Activated CD4-positive, alpha-beta T cell treated with anti-CD3 and anti-CD28 coated beads, Interleukin-2, Interleukin-6, amounts not matched to agents 100 ng/mL and 50 ng/mL, durations not matched to agents 16 hours and 8 hours (primary cell): ENCODE results near the gene PAK1.
"Not testable (repeated sequence)": the region's sequence is repeated elsewhere in the genome, so short reads cannot be mapped to it uniquely, and the experiment has no call there.

Experiments
- DNase-seq: peaks from one replicate; pipeline ENCODE4 v3.0.0-alpha.2; 2020

Gene PAK1

DNA sequence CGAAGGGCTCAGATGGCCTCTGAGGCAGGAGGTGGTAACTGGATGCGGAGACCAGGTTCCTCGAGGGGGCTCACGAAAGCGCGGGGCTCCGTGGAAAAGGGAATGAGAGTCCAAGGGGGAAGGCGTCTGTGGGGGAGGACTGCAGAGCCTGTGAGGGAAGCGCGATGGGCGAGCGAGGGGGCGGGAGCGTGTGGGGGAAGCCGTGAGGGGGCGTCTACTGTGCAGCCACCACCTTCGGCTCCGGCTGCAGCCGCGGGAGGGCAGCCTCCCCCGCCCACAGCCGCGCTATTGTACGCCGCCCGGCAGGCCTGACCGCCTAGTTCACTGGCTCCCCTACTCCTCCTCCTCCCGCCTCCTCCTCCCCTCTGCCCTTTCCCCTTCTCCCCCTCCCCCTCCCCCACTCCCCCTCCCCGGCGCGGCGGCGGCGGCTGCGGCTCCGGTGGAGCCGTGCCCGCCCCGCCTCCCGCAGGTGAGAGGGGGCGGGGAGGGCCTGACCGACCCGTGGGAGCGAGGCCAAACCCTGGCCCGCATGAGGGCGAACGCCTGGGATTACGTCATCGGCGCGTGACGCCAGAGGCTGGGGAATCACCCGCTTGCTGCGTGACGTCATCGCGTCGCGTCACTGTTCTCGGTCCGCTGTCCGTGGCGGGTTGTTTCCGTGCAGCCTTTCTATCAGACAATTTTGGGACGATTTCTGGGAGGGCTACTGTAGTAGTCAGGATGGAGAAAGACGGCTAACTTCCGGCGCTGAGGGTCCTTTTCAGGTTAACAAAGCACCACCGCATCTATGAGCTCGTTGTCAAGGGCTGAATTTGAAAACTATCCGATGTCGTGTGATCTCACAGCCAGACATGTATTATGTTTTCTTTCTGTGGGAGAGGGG, at the start of gene PAK1:
PAK1 (minus strand) TSS at position 294 of the 883 bp plus-strand sequence. CDS start 81,574 bp downstream, outside the sequence.
- DNase-seq: peak; percentile 75

DNA sequence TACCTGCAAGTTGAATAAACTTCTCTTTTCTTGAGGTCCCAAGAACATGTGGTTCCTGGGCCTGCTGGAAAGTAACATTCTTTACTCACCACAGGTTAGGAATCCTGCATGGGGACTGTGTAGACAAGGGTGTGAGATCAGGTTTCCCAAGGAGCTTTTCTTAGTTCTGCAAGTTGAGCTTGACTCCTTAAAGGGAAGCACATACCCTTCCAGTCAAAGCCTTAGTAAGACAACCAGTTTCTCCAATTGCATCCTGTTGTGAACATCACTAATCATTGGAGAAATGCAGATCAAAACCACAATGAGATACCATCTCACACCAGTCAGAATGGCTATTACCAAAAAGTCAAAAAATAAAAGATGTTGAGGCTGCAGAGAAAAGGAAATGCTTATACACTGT, 48.3 kb upstream of the PAK1 start:
- DNase-seq: no peak

DNA sequence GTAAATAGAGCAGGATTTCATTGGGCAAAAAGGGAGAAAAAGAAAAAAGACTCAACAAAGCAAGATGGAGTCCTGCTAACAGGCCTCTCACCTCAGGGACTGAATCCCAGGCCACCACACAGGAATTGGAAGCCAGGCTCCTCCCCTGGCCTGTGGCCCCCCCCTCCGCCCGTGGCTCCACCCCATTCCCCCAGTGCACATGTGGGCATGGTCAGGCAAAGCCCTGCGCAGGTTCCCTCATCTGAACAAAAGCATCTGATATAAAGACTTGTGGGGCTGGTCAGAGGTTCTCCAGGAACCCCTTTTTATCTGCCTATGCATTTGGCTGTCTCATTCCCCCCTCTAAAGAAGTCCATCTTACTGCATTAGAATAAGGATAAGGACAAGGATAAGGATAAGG, 46.0 kb upstream of the PAK1 start:
- no peak for DNase-seq

DNA sequence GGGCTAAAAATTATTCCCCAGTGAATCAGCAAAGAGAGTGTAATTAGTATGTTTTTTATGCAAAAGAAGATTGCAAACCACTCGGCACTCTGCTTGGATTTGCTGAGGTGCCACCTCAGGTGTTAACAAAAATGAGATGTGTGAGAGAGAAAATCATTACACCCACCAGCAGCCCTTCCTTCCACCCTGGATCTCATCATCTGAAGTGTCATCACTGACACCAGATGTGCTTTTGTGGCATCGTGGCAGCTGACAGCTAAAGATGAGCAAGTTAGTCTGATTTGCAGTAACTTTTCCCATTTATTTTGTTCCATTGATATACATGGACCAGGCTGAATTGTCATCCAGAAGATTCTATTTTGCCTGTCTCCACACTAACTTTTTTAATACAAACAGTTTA, 44.6 kb upstream of the PAK1 start:
- DNase-seq: no peak

DNA sequence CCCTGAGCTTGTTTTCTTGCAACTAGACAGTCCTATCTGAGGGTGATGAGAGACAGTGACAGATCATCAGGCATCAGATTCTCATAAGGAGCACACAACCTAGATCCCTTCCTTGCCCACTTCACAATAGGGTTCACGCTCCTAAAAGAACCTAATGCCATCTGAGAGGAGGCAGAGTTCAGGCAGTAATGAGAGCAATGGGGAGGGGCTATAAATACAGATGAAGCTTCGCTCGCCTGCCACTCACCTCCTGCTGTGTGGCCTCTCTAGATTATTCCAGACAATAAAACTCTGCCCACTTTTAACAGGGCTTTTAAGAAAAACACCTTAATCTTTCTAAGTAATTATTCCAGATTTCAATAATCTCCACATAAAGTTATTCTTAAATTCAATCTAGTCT, 43.9 kb upstream of the PAK1 start:
- no peak for DNase-seq

DNA sequence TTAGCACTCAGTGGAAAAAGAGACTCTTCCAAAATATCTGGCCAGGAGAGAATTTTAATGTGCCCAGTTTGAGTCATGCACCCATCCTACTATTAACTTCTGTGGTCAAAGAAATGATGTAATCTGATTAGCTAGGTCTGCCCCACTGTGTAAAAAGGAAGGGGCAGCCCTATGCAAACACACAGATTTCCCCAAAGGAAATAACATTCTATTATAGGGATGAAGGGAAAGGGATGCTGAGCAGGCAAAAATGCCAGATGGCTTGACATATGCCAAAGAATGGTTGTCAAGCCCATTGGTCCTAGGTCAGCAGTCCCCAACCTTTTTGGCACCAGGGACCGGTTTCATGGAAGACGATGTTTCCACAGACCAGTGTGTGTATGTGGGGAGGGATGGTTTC, 43.3 kb upstream of the PAK1 start:
- no peak for DNase-seq

DNA sequence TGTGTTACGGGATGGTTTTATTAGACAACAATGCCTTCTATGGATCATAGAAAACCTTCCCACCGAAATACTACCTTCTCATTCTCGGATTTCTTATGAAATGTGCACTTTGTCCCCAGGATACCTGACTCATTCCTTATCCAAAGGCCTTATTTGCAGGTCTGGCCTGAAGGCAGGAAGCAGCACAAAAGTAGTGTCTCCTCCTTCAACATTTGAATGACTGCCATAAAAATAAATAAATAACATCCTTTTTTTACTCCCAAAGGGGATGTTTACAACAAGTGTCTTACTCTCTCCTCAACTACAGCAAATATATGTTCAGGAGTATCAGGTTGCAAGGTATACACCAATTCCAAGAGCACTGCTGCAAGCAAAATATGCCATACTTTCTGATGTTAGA, 41.6 kb upstream of the PAK1 start:
- DNase-seq: no peak

DNA sequence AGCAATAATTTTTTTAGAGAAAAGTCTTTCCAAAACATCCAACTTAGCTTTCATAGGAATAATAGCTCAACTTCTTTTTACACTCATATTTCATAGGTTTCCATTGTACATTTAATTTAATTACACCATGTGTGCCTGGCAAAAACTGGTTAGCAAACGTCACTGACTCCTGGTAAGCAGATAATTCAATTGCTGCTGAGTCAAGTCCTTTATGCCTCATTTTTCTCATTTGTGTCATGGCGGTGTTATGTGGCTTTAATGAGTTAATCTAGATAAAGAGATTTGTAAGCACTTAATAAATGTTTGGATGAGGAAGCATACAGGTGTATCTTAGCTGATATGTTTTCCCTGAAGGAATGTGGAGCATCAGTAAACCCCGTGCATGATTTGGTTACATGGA, 41.2 kb upstream of the PAK1 start:
- DNase-seq: no peak

DNA sequence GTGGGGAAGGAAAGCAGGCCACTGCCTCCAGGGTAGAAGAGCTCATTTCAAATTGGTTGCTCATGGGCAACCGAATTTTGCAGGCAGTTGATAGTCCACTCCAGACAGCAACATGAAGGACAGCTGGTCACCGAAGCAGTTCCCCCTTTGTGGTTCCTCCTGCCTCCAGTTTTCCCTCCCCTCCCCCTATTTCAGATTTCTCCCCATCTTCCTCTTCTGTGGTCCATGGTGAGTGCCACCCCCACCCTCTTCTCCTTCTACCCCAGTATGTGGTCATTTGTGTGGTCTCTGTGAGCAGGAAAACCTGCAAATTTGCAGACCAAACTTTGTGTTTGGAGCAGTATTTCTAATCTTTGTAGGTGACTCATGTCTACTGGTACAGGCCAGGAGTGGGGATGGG, 38.2 kb upstream of the PAK1 start:
- no peak for DNase-seq

DNA sequence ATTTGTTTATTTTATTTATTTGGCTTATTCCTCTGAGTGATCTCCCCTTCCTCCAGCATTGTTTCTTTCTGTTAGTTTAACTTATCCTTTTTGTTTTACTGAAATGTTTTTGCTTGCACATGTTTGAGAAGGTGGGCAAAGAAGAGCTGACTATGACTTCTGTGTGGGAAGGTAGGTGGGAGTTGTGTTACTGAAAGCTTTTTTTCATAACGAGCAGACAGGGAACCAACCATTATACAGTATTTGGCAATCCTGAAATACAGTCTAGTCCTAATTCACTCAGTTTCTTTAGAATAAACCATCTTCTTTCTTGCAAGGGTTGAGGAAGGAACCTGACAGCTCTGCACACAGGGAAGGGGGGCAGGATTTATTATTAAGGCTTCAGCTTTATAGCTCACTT, 37.0 kb upstream of the PAK1 start:
- no peak for DNase-seq

DNA sequence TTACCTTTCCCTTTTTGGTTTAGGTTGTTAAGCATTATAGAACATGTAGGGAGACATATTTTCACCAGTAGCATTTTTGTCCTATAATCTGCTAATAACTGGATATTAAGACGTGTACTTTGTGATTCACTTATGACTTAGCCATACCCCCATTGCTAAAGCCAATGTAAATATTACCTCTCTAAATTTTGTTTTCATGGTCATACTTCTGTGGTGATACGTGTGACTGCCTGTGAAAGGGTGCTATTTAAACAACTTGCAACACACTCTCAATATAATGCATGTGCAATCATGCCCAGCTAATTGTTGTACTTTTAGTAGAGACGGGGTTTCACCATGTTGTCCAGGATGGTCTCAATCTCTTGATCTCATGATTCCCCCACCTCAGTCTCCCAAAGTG, 36.2 kb upstream of the PAK1 start:
- DNase-seq: no peak

DNA sequence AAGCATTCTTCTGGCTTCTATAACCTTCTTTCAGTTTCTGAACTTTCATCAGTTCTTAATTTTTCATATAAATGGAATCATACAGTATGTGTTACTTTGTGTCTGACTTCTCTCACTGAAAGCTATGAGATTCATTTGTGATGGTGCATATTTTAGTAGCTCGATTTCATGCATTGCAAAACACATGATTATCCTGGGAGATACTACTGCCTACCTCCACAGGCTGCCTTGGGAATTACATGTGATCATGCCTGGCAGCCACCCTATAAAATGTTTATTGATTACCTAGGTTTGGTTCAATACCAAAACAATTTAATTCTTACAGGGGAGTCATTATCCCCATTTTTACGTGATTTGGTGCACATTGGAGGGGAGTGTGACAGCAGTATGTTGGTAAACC, 34.1 kb upstream of the PAK1 start:
- DNase-seq: no peak

DNA sequence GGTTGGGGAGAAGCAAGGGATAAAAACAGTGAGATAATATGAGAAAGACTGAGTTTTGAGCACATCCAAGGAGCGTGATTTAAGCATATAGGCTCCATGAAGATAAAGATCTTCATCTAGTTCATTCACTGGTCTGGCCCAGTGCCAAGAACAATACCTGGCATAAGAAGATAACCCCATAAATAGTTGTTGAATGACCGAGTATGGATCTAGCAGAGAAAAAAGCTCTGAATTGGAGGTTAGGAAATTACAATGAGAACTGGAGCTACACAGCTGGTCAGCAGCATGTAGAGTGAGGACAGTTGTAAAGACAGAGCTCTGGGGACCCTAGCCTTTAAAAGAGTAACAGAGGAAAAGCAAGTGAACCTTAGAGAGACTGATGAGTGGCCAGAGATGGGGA, 33.0 kb upstream of the PAK1 start:
- DNase-seq: no peak

DNA sequence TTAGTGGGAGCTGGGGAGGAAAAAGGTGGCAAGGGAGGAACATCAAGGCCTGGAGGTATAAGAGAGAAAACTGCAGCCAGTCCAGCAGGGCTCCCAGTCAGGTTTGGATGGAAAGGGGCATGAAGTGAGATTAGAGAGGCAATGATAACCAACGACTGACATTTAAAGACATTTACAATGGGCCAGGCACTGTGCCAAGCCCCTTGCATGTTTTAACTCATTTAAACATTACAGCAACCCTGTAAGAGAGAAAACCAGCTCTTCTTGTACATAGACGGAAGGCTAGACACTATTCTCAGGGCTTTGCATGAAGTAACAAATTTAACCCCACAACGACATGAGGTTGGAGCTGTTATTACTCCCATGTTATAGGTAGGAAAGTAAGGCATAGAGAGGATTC, 32.1 kb upstream of the PAK1 start:
- DNase-seq: no peak

DNA sequence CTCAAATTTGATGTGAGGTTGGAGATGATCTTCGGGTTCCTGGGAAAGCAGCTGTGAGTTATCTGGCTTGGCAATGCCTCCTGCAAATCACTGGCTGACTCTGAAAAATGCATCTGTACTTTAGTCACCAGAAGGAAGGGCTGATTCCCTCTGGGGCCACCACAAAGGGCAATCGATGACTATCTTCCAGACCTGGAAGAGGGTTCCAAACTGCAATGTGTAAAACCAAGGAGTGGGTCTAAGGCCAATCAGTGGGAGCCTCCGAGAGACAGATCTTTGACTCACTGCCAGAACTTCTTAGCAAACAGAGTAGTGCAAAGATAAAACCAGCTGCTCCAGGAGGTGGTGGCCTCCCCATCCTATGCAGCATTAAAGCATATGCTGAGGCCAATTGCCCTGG, 29.1 kb upstream of the PAK1 start:
- no peak for DNase-seq

DNA sequence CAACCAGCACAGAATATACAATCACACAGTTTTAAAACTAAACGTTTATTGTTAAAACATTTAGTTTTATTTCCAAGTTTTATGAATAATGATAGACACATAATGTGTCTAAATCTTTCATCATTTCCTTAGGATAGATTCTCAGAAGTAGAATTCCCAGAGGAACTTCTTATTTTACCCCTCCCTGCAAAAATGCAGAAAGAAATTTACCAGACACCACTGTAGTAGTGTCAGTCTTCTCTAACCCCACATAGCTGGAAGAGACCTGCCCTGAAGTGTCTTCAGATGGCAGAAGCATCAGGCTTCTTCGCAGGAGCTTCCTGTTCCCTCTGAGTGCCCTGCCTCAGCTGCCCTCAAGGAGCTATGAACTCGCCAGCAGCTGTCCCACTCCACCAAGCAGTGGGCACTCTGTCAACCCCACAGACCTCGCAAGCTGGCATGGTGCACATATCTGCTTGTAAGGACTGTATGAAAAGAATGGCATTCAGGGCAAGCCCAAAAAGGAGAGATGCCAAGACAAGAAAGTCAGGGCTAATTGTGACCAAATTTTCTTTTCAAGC, 28.5 kb upstream of the PAK1 start:
- DNase-seq: no peak

DNA sequence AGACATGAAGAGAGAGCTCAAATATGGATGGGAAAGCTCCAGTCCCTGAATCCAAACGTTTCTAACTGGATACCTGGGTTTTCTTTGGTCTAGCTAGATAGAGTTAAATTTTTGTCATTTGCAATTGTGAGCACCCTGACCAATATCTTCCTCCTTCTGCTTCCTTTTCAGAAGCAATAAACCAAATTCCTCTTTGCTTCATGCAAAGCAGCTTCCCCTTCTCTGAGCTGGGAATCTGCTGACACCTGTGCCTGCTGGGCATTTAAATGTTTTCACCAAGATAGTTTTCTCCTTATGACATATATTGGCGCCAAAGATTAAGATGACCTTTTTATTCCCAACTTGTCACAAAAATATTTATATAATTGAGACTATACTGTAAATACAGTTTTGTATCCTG, 27.9 kb upstream of the PAK1 start:
- DNase-seq: no peak

DNA sequence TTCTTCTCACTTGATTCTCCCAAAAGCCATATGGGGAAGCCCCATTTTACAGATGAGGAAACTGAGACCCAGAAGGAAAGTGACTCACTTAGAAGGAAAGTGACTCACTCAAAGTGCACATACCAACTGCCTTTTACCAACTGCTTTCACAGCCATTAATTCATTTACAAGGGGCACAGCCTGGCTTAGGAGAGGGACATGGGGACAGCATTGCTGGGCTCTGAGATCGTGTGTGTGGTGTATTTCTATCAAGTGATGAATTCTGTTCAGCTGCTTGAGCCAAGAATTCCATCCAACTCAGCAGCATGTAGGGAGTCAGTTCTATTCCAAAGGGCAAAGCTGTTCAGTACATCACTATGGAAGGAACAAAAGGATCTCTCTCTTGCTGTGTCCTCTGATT, 23.5 kb upstream of the PAK1 start:
- DNase-seq: peak; percentile 32

DNA sequence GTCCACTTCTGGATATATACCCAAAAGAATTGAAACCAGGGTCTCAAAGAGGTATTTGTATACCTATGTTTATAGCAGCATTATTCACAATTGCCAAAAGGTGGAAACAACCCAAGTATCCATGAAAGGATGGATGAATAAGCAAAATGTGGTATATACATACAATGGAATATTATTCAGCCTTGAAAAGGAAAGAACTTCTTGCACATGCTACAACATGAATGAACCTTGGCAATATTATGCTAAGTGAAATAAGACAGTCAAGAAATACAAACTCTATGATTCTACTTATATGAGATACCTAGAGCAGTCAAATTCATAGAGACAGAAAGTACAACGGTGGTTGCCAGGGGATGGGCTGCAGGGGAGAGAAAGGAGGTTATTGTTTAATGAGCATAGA, 21.6 kb upstream of the PAK1 start:
- DNase-seq: no peak

DNA sequence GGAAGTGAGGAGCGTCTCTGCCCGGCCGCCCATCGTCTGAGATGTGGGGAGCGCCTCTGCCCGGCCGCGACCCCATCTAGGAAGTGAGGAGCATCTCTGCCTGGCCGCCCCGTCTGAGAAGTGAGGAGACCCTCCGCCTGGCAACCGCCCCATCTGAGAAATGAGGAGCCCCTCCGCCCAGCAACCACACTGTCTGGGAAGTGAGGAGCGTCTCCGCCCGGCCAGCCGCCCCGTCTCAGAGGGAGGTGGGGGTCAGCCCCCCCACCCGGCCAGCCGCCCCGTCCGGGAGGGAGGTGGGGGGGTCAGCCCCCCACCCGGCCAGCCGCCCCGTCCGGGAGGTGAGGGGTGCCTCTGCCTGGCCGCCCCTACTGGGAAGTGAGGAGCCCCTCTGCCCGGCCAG, 16.1 kb upstream of the PAK1 start:
- DNase-seq: not testable (repeated sequence)

DNA sequence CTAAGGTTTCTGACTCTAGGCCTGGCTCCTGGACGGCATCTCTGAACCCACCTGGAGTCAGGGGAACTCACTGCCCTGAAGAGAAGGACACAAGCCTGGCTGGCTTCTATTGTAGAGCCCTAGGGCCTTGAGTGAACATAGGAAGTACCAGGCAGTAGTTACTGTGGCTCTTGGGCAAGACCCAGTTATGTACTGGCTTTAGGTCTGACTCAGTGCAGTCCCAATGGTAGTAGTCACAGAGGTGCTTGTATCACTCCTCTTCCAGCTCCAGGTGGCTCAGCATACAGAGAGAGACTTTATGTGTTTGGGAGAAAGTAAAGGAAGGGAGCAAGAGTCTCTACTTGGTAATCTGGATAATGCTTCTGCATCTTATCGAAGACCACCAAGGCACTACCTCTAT, 13.9 kb upstream of the PAK1 start:
- no peak for DNase-seq

DNA sequence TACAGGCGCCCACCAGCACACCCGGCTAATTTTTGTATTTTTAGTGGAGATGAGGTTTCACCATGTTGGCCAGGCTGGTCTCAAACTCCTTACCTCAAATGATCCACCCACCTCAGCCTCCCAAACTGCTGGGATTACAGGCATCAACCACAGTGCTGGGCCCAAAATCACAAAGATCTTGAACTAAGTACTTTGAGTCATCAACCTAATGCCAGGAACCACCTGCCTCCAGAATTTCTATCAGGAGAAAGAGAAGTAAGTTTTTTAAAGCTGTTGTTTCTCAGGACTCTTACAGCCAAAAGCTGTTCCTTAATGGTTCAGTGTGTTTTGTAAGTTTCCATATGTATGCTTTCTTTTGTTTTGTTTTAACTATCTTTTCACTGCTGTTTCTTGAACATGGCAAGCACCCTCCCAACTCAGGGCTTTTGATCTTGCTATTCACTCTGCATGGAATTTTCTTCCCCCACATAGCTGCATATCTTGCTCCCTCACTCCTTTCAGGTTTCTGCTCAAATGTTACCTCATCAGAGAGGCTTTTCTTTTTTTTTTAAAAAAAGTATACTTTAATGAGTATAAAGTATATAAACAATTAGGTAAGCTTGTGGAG, 6.0 kb upstream of the PAK1 start:
- DNase-seq: no peak

DNA sequence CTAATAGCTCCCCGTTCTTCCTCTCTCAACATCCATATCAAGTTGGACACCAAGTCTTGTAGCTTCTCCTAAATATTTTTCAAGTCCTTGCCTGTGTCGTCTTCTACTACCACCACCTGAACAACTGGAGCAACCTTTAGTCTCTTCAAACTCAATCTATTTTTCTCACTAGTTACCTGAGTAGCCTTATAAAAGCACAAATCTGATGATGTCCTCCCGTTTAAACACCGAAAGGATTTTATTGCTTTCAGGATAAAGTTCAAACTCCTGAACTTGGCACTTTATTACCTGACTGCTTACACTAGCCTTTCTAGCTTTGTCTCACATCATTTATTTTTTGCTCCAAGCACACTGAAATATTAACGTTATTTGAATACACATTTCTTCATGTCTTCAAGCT, 1.3 kb upstream of the PAK1 start:
- no peak for DNase-seq

DNA sequence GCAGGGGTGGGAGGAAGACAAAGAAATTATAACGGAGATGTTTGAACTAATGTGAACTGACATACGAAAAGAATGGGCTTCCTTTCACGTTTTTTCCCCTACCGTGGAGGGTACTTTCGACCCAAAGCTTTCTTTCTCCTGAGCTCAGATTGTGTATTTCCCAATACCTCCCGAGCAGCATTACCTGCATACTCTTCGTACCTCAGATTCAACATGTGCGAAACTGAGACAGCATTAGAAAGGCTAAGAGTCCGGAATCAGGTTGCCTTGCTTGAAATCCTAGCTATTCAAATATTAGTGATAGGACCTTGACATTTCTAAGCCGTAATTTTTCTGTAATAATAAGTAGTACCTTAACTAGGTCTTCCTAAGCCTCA, 778 bp upstream of the PAK1 start:
- no peak for DNase-seq
